GM12801 (cell line): ENCODE measurements around the gene TOR2A.

ENCODE experiments used
- TF ChIP-seq, protein P1 (sequence below): IDR thresholded peaks from one replicate; pipeline ENCODE4 v1.5.1; 2011; ENCODE audit warnings: control low read depth; ENCODE audit not compliant: insufficient read length; ENCODE audit errors: extremely low read depth

TOR2A gene

DNA sequence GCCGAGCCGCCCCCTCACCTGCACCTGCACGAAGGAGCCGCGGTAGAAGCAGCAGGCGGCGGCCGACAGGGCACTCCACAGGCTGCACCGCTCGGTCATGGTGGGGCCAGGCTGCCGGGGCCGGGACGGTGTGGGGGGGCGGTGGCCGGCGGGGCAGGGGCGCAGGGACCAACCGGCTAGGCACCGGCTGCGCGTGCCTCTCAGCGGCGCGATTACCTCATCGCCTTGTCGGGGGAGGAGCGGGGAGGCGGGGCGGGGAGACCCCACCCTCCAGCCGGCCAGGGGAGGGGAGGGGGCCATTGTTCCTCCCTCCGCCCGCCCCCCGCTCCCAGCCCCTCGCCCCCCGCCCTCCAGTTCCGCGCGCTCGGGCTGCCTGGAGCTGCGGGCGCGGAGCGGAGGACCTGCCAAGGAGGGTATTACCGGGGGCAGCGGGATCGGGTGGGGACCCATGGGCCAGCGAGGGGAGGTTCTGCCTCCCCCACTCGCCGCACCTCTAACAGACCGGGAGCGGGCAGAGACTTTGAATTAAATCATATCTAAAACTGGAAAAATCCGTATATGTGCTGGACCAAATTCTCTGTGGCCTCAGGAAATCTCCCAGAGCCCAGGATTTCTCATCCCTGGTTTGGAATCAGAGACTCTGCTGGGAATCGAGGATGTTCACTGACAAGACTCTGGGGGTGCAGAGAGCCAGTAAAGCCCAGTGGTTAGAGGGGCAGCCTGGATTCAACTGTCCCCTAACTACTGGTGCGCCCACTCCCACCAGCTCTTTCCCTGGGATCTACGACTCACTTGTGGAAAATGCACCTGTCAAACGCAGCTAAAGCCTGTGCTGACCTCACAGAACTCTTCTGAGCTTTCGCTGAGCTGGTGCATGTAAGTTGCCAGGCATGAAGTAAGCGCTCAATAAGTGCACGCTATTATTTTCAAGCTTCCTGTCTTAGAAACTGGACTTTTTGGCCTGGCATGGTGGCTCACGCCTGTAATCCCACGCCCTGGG lies 20.3 kb upstream of the TOR2A start:
- TF ChIP-seq, protein P1, sequence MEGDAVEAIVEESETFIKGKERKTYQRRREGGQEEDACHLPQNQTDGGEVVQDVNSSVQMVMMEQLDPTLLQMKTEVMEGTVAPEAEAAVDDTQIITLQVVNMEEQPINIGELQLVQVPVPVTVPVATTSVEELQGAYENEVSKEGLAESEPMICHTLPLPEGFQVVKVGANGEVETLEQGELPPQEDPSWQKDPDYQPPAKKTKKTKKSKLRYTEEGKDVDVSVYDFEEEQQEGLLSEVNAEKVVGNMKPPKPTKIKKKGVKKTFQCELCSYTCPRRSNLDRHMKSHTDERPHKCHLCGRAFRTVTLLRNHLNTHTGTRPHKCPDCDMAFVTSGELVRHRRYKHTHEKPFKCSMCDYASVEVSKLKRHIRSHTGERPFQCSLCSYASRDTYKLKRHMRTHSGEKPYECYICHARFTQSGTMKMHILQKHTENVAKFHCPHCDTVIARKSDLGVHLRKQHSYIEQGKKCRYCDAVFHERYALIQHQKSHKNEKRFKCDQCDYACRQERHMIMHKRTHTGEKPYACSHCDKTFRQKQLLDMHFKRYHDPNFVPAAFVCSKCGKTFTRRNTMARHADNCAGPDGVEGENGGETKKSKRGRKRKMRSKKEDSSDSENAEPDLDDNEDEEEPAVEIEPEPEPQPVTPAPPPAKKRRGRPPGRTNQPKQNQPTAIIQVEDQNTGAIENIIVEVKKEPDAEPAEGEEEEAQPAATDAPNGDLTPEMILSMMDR, result no peak

GRCh38 chr9:127754099-127755060 lies 19.3 kb upstream of the TOR2A start:
- TF ChIP-seq, protein P1, result no peak

DNA sequence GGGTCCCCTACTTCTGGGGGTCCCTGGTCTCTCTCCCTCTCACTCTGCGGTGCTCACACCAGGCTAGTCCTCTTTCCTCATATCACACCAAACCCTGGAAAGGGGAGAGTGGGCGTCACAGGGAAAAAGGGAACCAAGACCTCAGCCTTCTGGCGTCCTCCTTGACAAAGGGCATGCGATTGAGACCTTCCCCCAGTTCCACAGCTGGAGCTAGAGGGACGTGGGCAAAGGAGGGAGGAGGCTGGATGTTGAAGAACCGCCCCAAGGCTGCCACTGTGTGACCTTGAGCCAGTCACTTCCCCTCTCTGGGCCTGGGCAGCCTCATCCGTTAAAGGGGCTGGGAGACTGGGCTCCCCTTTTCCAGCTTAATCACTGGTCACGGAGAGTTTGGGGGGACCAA lies 18.5 kb upstream of the TOR2A start:
- TF ChIP-seq, protein P1, result no peak

- TF ChIP-seq, protein P1, result no peak
Measured at GRCh38 chr9:127753148-127753547, 18.1 kb upstream of the TOR2A start.

DNA sequence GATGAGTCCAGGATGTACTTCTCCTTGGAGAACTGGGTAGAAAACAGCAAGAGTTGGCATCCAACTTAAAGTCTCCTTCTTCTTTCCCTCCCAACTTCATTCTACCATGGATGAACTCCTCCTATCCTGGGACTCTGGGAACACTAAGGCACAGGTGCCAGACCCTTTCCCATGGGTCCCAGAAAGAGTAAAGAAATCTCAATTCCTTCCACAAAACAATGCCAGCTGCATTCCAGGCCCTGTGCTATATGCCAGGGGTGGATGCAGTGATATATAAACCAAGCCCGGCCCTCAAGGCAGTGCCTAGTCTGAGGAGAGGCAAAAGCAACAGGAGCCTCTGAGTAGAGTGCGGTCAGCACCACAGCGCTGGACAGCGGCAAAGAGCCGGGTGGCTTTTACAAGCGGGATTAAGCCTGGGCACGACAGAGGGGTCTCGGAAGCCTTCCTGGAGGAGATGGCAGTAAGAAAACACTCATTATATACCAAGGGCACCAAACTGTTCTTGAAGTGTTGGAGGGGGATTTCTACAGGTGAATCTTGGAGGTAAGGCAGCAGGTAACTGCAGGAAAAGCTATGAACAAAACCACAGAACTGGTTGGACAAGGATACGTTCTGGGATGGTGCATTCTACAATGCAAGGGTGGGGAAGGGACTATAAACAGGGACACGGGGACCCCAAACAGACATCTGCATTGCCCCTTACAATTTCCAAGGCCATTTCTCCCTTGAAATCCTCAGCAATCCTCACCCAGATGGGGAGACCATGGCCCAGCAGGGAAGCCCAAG lies 16.4 kb upstream of the TOR2A start:
- TF ChIP-seq, protein P1, result no peak

GRCh38 chr9:127749090-127749787 lies 14.1 kb upstream of the TOR2A start:
- TF ChIP-seq, protein P1, result no peak
